GM18951 (cell line): ENCODE data around the gene WDR3.

Source experiments
- POLR2A ChIP-seq: IDR thresholded peaks from 4 replicates; pipeline ENCODE4 v1.6.1; 2011; ENCODE audit warnings: mild to moderate bottlenecking; ENCODE audit not compliant: insufficient read length, insufficient read depth; ENCODE audit errors: extremely low read depth
- in situ Hi-C: fragments of 300-500 bp; cut with MboI; formaldehyde crosslinking; loops from one replicate; pipeline ENCODE4 v1.12.0; 2022; ENCODE audit warnings: low sequenced_read_pairs, mixed read lengths, inconsistent platforms; ENCODE audit not compliant: unreplicated experiment

WDR3 gene

GRCh38 chr1:117970252-117970651 is 40.7 kb downstream of the WDR3 start:
- TF ChIP-seq POLR2A: no peak
- in situ Hi-C loops: no loop called here

DNA sequence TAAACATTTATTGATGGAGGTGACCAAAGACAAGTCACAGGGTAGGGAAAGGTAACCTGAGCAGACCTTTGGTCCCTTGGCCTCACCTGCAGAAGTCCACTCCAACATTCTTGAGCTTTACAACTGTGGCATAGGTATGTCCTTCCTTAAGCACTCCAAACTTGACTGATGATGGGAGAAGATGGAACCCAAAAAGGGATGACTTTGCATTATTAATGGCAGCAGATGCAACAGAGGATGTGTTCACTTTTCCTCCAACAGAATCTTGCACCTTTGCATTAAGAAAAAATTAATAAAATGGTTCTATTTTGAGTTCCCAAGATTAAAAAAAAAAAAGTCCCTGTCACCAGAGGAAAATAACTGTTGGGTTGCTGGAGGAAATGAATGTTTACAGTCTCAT is 42.2 kb downstream of the WDR3 start:
- in situ Hi-C loops: no loop called here
- TF ChIP-seq POLR2A: no peak

GRCh38 chr1:117976381-117976780 is 46.8 kb downstream of the WDR3 start:
- no peak for TF ChIP-seq POLR2A
- in situ Hi-C loops: no loop called here

DNA sequence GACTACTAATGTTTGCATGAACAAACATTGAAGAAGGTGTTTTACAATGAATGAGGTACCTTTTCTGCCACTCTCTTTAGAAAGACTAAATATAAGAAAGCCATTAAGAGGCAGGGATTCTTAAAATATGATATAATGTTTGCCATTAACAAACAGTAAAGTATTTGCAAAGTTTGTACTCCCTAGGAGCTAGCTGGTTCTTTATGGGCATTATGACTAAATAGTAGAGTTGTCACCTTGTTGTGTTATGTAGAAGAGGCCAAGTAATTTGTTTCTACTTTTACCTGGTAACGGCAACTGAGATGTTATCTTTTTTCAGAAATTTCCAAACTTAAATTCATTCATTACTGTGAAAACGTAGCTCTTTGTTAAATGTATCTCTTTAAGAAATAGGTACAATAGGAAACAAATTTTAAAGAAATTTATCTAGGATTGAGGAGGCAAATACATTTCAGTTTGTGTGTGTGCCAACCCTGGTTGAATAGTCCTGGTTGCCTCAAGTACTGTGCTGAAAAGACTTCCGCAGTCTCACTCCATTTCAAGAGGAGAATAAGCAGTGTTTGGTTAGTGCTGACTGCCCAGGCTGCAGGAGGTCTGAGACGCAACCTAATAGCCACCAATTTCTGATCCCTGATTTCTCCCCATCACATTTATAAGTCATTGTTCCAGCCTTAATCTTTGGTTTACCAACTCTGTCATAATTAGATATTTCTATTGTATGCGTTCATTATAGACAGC is 52.1 kb downstream of the WDR3 start:
- TF ChIP-seq POLR2A: no peak
- in situ Hi-C loops: no loop called here

GRCh38 chr1:117985239-117985638 is 55.7 kb downstream of the WDR3 start:
- in situ Hi-C loops: no loop called here
- no peak for TF ChIP-seq POLR2A

DNA sequence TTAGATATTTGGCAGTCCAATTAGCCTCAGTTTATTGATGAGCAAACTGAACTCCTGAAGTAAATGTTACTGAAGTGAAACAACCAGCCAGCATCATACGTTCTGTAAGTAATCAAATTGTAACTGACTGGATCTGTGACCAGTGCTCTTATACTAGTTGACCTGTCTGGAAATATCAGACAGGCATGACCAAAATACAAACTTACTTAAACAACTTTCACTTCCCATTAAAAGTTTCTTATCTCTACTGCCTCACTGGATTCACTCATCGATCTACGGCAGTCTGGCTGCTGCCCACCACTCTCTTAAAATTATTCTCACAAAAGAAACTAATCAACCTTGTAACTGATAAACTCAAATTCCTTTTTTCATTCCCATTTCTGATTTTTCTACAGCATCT is 56.4 kb downstream of the WDR3 start:
- in situ Hi-C loops: no loop called here
- no peak for TF ChIP-seq POLR2A

DNA sequence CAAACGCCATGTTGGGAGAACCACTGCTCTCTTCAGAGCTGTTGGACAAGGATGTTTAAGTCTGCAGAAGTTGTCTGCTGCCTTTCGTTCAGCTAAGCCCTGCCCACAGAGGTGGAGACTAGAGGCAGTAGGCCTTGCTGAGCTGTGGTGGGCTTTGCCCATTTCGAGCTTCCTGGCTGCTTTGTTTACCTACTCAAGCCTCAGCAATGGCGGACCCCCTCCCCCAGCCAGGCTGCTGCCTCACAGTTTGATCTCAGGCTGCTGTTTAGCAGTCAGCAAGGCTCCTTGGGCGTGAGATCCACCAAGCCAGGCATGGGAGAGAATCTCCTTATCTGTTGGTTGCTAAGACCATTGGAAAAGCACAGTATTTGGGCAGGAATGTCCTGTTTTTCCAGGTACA is 74.8 kb downstream of the WDR3 start:
- in situ Hi-C loops: no loop called here
- no peak for TF ChIP-seq POLR2A

DNA sequence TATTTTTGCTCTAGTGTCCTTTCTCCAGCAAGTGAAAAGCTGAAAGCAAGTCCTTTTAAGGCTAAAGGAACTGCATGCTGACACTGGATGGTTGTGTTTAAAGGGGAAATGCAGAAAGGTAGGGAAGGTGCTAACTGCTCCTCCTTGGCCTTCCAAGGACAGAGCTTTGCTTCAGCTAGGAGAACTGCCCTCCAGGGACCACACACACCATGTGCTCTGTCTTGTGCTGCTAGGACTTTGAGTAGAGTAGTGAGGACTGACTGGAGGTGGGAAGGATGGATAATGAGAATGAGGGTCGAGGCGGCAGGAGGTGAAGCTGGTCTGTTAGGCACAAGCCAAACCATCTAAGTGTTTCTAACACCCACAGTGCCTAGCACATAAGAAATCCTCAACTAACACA is 77.9 kb downstream of the WDR3 start:
- TF ChIP-seq POLR2A: no peak
- in situ Hi-C loops: no loop called here

DNA sequence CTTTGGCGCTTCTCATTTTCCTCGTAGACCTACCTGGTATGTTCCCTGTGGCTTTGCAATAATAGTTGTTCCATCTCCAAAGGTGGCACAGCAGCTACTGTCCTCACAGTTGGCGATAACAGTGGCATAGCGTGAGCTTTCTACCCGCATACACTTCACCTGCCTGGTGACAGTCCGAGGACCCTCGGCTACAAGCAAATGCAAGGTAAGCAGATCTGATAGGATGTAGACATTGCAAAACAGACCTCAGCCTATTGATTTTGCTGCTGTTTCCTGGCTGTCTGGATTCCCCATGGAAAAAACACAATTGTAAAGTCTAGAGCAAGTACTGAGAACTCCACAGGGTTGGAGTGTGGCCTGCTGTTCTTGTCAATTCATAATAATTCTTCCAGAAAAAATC is 78.5 kb downstream of the WDR3 start:
- TF ChIP-seq POLR2A: no peak
- in situ Hi-C loops: no loop called here

- in situ Hi-C loops: no loop called here
- no peak for TF ChIP-seq POLR2A
These were observed 83.1 kb downstream of the WDR3 start for GRCh38 chr1:118012515-118013124.

- in situ Hi-C loops: no loop called here
These were observed 83.8 kb downstream of the WDR3 start for GRCh38 chr1:118013336-118013735.

DNA sequence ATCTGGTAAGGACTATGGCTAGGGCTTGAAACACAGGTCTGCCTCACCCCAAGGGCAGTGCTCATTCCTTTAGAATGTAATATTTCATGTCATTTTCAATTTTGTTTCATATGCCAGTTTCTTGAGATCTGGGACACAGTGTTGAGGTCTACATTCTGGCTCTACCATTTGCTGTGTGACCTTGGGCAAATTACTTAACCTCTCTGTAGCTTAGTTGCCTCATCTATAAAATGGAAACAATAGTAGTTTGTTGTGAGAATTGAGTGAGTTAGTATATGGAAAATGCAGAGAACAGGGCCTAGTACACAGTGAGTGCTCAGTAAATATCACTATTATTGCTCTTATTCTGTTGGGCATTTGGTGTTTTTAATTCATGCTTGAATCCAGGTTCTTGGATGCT is 84.4 kb downstream of the WDR3 start:
- no peak for TF ChIP-seq POLR2A
- in situ Hi-C loops: no loop called here

More at GRCh38 chr1:118013336-118013735, 83.8 kb downstream of the WDR3 start:
- no peak for TF ChIP-seq POLR2A
